Epidermal melanocyte (primary cell): ENCODE measurements around the gene MRPL36.
A peak's percentile ranks its signal among the peaks of the same experiment; 100 is the strongest.
"Not testable (repeated sequence)": the region's sequence is repeated elsewhere in the genome, so short reads cannot be mapped to it uniquely, and the experiment has no call there.

Source experiments
- DNase-seq: peaks from one replicate; pipeline ENCODE4 v3.0.0; 2011; ENCODE audit warnings: low spot score; ENCODE audit not compliant: insufficient read length

Gene MRPL36

DNA sequence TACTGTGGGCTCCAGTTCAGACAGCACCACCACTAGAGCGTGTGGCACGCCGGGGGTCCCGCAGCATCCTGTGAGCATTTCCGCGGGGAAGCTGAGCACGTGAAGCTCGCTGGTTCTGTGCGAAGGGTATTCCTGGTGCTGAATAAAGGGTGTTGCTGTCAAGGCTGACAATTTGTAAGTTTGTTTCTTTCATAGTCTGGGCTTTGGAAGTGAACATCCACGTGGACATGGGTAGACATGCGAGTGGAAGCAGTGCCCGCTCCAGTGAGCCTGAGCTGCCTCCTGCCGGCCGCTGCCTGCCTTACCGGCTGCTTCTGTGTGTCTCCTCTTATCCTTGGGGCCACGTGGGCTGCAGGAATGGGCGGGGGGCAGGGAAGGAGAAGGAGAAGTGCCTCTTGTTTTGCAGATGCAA is 16.2 kb upstream of the MRPL36 start:
- DNase-seq = no peak

DNA sequence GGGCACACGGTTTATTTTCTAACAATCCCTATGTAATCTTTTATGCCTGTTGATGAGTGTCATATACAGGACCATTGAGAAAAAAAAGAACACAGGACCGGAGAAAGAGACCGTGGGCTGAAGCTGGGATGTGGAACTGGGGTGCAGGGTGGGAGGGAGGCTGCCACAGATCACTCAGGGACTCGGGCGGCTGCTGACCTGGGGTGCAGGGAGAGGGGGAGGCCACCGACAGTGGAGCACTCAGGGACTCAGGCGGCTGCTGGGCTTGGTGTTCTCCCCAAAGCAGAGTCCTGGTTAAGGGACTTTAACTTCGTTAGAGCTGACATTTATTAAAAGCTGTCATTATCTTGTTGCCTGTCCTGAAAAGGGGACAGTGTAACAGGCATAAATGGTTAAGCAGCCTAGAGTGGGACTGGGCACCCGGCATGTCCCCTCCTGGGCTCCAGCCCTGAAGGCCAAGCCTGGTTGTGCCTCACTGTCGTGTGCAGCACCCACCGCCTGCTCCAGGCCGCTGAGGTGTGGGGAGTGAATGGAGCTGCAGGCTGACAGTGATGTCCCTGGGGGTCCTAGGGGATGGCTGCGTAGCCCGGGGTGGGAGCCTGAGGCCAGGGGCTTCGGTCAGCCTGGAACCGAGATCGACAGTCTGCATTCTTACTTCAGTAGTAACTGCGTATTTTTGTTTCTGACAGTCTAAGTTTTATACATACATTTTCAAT is 15.6 kb upstream of the MRPL36 start:
- no peak for DNase-seq

GRCh38 chr5:1814183-1815020 is 14.8 kb upstream of the MRPL36 start:
- DNase-seq = no peak

DNA sequence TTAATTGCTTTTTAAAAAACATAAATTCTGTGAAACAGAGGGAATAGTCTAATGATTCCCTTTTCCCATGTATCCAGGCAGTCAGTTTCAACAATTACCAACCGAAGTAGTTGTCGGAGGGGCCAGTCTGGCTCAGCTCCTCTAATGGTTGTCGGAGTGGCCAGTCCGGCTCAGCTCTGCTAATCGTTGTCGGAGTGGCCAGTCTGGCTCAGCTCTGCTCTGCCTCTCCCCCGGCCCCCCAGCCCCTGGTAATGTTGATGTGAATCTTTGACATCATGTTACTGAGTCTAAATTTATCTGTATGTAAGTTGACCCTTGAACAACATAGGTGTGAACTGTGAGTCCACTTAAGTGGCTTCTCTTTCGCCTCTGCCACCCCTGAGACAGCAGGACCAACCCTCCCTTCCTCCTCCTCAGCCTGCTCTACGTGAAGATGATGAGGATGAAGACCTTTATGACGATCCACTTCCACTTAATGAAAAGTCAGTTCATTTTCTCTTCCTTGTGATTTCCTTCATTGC is 11.0 kb upstream of the MRPL36 start:
- no peak for DNase-seq

- no peak for DNase-seq
These were observed 9.9 kb upstream of the MRPL36 start for GRCh38 chr5:1809416-1810035.

DNA sequence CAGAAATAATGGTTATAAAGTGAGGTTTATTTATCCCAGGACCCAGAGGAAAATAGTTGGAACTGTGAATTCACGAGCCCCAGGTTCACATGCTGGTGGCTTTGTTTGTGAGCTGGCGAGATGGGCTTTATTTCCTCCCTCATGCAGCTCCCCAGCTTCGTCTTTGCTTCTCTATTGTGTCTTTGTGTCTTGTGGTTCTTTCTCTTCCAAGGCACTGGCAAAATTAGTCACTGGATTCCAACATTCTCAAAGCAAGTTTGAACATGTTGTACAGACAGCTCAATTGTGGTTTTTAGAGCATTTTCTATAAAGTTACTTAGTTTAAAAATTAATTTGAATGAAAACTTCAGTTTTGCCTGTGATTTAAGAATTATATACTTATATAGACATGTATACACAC is 8.8 kb upstream of the MRPL36 start:
- no peak for DNase-seq

- no peak for DNase-seq
These were observed 8.0 kb upstream of the MRPL36 start for GRCh38 chr5:1807451-1808185.

GRCh38 chr5:1806974-1807373 is 7.3 kb upstream of the MRPL36 start:
- no peak for DNase-seq

- DNase-seq = no peak
These were observed 6.6 kb upstream of the MRPL36 start for GRCh38 chr5:1806199-1806598.

DNA sequence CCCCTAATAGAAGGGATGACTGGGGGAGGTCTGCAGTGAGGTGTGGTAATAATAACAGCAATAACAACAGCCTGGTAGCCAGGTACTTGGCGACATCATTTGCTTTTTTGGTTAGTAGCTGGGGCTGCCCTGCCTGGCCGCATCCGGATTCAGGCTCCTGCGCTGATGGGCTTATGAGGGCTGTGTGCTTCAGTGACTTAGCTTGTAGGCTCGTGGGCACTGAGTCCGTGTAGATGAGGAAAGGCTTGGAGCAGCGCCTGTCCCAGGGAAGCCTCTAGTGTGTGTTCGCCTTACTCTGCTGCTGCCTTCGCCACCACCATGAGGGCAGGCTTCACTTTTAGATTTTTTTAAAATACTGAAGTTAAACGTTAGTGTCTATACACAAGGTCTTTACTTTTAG is 6.1 kb upstream of the MRPL36 start:
- no peak for DNase-seq

GRCh38 chr5:1805326-1805725 is 5.7 kb upstream of the MRPL36 start:
- DNase-seq = no peak

DNA sequence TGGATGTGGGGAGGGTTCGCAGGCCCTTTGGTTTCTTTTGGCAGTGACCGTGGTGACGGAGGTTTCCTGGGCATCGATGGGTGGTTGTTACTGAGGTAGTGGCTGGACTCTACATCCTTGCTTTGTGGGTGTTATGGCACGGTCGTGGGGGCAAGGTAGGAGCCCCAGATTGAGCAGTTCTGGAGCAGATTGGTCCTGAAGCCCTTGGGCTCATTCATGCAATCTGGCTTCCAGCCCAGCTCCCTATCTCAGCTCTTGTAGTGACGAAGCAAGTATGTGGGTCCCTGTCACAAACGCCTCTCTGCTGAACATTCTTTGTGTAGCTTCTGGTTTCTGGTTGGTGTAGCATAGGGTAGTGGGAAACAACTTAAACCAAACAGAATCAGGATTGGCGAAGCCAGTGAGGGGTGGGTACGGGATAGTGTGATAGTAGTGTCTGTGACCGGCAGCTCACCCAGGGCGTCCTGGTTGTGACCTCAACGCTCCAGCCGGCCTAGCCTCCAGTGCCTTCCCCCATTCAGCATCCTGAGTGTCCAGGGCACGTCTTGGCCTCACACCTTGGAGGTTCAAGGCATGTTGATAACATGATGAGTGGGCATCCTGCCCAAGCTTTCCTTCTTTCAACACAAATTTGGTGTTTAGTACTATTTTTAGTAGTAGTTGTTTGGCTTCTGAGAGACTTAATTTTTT is 4.5 kb upstream of the MRPL36 start:
- DNase-seq = no peak

DNA sequence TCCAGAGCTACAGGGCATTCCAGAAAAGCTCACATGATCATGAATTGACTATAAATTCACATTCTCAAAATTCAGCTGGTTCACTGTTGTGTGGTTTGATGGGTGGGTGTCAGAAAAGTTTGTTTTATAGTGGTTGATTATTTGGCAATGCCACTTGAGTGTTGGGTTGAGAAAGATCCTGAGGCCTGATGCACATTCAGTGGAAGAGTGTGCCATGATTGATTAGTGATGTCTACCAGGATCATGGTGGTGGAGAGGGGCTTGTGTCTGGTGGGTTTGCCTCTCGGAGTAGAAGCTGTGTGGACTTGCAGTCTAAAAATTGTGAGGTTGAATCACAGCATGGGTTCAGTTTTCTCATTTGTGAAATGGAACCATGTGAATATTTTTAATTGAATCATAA is 3.6 kb upstream of the MRPL36 start:
- no peak for DNase-seq

- no peak for DNase-seq
These were observed 2.3 kb upstream of the MRPL36 start for GRCh38 chr5:1801967-1802295.

- peak; percentile 35 for DNase-seq
These were observed 1.8 kb upstream of the MRPL36 start, which contains the start of gene NDUFS6 for GRCh38 chr5:1801222-1801966. Gene NDUFS6, plus strand, starts transcription at chr5:1801407. Its CDS starts 11 bp downstream, at chr5:1801418.

GRCh38 chr5:1800472-1801221 is 1.0 kb upstream of the MRPL36 start:
- no peak for DNase-seq

DNA sequence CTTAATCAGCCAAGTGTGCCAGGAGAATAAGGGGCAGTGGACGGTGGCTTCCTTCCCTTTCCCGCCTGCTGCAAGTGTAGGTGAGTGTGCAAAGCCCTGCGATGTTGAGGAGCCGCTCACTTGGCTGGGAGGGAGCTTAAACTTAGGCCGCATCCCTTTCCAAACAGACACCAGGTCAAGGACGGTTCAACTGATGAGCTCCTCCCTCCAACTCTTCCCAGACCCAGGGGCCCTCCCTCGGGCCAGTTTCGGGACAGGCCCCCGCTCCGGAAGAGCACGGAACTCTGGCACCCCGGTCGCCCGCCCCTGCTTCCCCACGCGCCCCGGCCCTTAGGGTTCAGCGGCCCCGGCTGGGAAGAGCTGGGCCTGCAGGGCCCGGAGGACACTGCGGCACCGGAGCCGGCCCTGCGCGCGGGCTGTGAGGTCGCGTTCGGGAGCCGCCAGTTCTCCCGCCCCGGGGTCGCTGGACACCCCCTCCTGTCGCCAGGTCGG is 481 bp downstream of the MRPL36 start:
- no peak for DNase-seq

- not testable (repeated sequence) for DNase-seq
These were observed 1.0 kb downstream of the MRPL36 start for GRCh38 chr5:1798589-1798988.

DNA sequence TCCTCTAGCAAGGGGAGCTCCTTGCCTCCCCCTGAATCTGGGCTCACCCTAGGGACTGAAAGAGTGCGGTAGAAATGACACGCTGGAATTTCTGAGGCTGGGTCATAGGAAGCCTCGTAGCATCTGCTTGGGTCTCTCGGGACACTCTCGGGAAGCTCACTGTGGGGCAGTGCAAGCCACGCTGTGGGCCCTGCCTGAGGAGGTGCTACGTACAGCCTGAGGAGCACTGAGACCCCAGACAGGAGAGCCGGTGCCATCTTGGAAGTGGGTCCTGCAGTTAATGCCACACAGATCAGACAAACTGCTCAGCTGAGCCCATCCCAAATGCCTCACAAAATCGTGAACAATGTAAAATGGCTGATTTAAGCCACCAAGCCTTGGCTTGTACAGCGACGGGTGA is 1.8 kb downstream of the MRPL36 start:
- DNase-seq = no peak
